Mesothelial cell of epicardium (in vitro differentiated cells): Measurements from ENCODE around the gene LHFPL4. TPM values are rescaled to one million over a fixed set of nuclear protein-coding genes. Genes with fewer than 3 reads are reported as not detected.

ENCODE experiments used
- DNase-seq, 2 experiments: peaks; one replicate each; pipeline ENCODE4 v3.0.0; 2021; ENCODE audit warnings: low spot score in 2 of 2; ENCODE audit not compliant: unreplicated experiment in 2 of 2
- H3K27ac Mint-ChIP-seq: 2 replicates; pipeline ENCODE4 v1.8.0; 2021; ENCODE audit warnings: mixed read lengths
- H3K27me3 Mint-ChIP-seq: 2 replicates; pipeline ENCODE4 v1.8.0; 2021; ENCODE audit warnings: low read depth, mixed read lengths
- H3K36me3 Mint-ChIP-seq: 2 replicates; pipeline ENCODE4 v1.8.0; 2021; ENCODE audit warnings: mixed read lengths
- H3K4me1 Mint-ChIP-seq: 2 replicates; pipeline ENCODE4 v1.8.0; 2021; ENCODE audit warnings: mixed read lengths
- H3K4me3 Mint-ChIP-seq: 2 replicates; pipeline ENCODE4 v1.8.0; 2021; ENCODE audit warnings: mild to moderate bottlenecking, moderate library complexity, mixed read lengths
- H3K9me3 Mint-ChIP-seq: 2 replicates; pipeline ENCODE4 v1.8.0; 2021; ENCODE audit warnings: mixed read lengths
- CTCF ChIP-seq: fragments of 200-600 bp; sonication (generic); IDR thresholded peaks from one replicate; pipeline ENCODE4 v1.5.0; 2021; ENCODE audit warnings: antibody characterized with exemption; ENCODE audit not compliant: unreplicated experiment
- total RNA-seq: library from RNA; stranded (reverse); gene quantifications from 3 replicates; pipeline ENCODE4 v1.2.1, GENCODE V29; 2021

Gene LHFPL4
- total RNA-seq, 1 donor from 2014 or later, result not detected

GRCh38 chr3:9503283-9503682 is 50.3 kb downstream of the LHFPL4 start:
- no peaks in the 10 kb centered on the region for H3K36me3 Mint-ChIP-seq
- peak; percentile 98 for TF ChIP-seq CTCF
- H3K9me3 Mint-ChIP-seq, result no peaks in the 10 kb centered on the region
- no peak overlapping the region for H3K27ac Mint-ChIP-seq
- no peak overlapping the region for H3K4me3 Mint-ChIP-seq
- H3K27me3 Mint-ChIP-seq, result peaks cover 70% of the 10 kb centered on the region
- peak; percentile 60 to 87 for DNase-seq
- H3K4me1 Mint-ChIP-seq, result peaks cover 7% of the 10 kb centered on the region

GRCh38 chr3:9501226-9501625 is 52.4 kb downstream of the LHFPL4 start:
- Mint-ChIP-seq H3K9me3 (no peaks in the 10 kb centered on the region), H3K4me1 (peaks cover 7% of the 10 kb centered on the region), H3K36me3 (no peaks in the 10 kb centered on the region), H3K27me3 (peaks cover 69% of the 10 kb centered on the region), H3K4me3 (no peak overlapping the region), H3K27ac (no peak overlapping the region)
- DNase-seq, result peak in 1 of 2 experiments; percentile 31
- TF ChIP-seq CTCF, result no peak

- DNase-seq, result peak; percentile 64 to 84
- Mint-ChIP-seq H3K4me3 (peak overlapping the region; percentile 40), H3K4me1 (peaks cover 7% of the 10 kb centered on the region), H3K36me3 (no peaks in the 10 kb centered on the region), H3K27ac (no peak overlapping the region), H3K27me3 (peaks cover 64% of the 10 kb centered on the region), H3K9me3 (no peaks in the 10 kb centered on the region)
- TF ChIP-seq CTCF, result peak; percentile 49
Observed at GRCh38 chr3:9500108-9501050, 53.2 kb downstream of the LHFPL4 start.

- Mint-ChIP-seq H3K27ac (no peak overlapping the region), H3K9me3 (no peaks in the 10 kb centered on the region), H3K4me3 (peak overlapping the region; percentile 40), H3K4me1 (peaks cover 7% of the 10 kb centered on the region), H3K27me3 (peaks cover 59% of the 10 kb centered on the region), H3K36me3 (no peaks in the 10 kb centered on the region)
- TF ChIP-seq CTCF, result no peak
- DNase-seq, result no peak
Observed at GRCh38 chr3:9499455-9500107, 54.0 kb downstream of the LHFPL4 start.

- H3K27ac Mint-ChIP-seq, result no peak overlapping the region
- no peak overlapping the region for H3K4me3 Mint-ChIP-seq
- DNase-seq, result no peak
- H3K36me3 Mint-ChIP-seq, result no peaks in the 10 kb centered on the region
- H3K27me3 Mint-ChIP-seq, result peaks cover 59% of the 10 kb centered on the region
- H3K4me1 Mint-ChIP-seq, result peaks cover 7% of the 10 kb centered on the region
- no peak for TF ChIP-seq CTCF
- no peaks in the 10 kb centered on the region for H3K9me3 Mint-ChIP-seq
Observed at GRCh38 chr3:9498781-9499180, 54.8 kb downstream of the LHFPL4 start.
